GM19397 (cell line): ENCODE data around the gene LHPP.

Experiments
- ATAC-seq: cut with Tn5 transposase; IDR thresholded peaks from one replicate; pipeline ENCODE4 v1.9.1; 2021; ENCODE audit warnings: mild to moderate bottlenecking, moderate library complexity; ENCODE audit not compliant: unreplicated experiment

Gene LHPP

DNA sequence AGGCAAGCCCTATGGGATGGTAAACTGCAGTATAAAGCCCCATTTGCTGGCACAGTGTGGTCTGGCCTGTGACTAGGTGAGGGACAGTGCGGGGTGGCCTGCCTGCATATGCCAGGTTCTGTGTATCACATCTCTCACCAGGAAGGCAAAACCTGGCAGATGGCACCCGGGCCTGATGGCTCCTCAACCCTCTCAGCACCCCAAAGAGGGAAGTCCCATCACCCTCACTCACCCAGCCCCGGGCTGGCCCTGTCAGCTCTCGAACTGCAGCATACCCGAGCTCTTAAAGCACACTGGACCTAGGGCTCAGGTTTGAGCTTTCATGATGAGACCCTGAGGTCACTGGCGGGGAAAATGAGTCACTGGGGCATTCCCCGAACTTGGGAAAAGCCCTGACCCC, 130.5 kb downstream of the LHPP start:
- no peak for ATAC-seq

DNA sequence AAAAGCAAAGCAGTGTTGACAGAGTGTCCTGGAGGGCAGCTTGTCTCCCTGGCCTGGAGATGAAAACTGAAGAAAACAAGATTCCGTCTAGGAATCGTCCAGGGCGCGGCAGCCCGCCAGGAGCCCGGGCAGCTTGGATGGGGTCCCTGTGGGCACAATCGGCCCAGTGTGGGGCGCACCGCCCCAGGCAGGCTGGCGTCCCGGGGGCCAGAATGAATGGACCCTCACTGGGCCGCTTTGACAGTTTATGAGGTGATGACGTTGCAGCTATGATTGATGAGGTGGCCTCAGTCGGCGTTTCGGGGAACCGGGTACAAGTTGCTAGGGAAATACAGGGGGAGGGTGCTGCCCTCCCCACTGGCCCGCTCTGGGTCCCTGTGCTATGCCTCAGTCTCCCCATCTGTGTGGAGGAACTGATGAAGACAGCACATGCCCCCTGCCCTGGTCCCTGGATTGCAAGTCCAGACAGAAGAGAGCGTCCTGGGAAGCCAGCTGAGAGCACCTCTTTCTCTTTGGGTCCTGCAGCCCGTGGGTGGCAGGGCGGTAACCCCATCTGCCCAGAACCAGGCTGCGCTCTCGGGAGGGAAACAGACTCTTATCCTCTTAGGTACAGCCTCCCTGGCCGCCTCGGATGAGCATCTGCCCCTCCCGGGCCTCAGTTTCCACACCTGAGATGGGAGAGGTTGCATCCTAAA, 131.3 kb downstream of the LHPP start:
- ATAC-seq, result no peak

DNA sequence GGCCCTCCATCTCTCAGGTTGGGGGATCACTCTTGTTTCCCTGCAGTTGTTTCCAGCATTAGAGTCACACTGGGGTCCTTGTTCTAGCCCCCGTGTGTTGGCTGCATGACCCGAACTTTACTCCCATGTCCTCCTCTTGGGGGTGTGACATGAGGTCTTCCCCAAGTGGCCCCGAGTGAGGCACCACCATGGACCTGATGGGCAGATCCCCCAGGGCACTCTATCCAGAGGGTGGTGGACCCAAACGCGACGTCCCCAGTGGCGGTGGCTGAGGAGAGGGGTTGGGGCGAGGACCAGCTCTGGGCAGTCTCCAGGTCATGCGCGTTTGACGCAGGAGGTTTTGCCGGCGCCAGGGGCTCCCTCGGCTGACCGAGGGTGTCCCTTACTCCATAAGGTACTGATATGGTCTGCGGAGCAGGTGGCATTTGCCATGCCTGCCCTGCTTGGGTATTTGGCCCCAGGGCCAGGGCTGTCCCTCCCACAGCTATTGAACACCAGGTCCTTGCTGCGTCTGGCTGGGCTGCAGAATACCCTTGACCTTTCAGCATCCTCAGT, 131.9 kb downstream of the LHPP start:
- no peak for ATAC-seq

DNA sequence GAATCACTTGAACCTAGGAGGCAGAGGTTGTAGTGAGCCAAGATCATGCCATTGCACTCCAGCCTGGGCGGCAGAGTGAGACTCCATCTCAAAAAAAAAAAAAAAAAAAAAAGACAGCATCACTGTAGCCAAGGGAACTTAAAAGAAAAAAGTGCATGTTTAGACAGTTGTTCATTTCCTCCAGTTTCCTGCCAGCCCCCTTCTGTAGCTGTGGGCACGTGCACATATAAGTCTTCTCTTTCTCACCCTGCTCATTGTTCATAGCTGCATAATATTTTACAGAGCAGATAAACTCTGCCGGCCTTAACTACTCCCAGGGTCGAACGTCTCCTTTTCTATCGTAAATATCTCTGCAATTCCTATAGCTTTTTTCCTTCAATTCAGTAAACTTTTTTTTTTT, 132.6 kb downstream of the LHPP start:
- ATAC-seq, result no peak

DNA sequence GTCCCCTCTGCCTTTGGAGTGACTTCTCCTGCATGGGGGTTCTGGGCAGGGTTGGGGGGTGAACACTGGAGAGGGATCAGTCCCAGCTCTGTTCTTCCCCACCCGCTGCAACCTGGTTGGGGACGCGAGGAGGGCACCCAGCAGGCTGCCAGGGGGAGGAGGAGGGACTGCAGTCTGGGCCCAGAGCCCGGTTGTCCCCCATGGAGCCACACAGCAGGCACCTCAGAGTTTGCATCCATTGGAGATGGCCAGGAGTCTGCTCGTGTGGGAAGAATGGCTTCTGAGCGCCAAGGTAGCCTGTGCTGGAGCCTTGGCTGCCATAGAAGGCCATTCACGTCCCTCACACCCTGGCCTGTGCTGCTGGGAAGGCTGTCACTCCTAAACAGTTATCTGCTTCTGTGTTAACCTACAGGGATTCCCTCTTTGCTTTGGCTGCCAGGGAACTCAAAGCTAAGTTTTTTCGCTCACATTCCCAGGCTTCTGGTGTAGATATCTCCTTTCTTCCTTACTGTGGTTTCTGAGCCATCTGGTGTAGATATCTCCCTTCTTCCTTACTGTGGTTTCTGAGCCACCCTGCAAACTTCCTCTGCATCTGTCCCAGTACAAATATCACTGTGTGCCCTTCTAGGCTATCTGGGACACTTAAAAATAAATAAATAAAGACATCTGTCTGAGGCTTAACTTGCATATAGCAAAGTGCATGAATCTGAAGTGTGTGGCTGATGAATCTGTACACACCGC, 133.7 kb downstream of the LHPP start:
- ATAC-seq, result no peak

GRCh38 chr10:124596116-124596785, 134.6 kb downstream of the LHPP start:
- ATAC-seq, result no peak

GRCh38 chr10:124596962-124597845, 135.6 kb downstream of the LHPP start:
- ATAC-seq, result no peak

- ATAC-seq, result no peak
Measured at GRCh38 chr10:124597846-124598165, 136.2 kb downstream of the LHPP start.

GRCh38 chr10:124598196-124598595, 136.6 kb downstream of the LHPP start:
- ATAC-seq, result no peak

- ATAC-seq, result no peak
Measured at GRCh38 chr10:124598773-124599587, 137.4 kb downstream of the LHPP start.

- no peak for ATAC-seq
Measured at GRCh38 chr10:124599588-124600050, 138.0 kb downstream of the LHPP start.

DNA sequence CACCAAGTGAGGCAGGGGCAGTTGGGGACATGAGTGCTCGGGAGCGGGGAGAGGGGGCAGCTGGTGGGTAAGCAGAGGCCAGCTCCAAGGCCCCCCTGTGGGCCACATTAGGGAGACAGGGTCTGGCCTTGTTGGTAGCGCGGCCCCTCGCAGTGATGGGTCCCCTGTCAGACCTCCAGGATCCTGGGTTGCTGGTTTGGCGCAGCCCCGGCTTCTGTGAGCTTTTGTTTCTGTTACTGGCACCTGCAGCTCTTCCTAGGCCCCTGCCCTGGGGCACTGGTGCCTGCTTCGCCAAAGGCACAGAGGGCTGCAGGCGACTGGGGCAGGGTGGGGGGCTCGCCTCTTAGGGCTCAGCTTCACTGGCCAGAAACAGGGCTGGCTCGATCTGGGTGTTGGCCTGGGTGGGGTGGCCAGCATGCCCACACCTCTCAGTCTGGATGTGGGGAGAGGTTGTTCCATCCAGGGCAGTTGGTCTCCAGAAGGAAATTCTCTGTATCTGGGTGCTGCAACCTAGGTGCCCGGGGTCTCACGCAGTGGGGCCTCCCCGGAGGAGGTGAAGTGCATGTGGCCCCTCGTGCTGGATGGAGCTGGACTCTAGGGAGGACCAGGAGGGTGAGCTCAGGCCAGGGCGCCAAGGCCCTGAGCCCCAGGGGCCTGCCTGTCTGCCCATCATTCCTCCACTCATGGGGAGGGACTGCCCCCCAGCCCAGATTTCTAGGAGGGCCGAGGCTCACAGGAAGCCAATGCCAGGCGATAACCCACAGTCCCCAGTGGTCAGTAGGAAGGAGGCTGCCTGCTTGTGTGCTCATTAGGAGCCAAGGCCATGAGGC, 138.6 kb downstream of the LHPP start:
- ATAC-seq, result no peak

DNA sequence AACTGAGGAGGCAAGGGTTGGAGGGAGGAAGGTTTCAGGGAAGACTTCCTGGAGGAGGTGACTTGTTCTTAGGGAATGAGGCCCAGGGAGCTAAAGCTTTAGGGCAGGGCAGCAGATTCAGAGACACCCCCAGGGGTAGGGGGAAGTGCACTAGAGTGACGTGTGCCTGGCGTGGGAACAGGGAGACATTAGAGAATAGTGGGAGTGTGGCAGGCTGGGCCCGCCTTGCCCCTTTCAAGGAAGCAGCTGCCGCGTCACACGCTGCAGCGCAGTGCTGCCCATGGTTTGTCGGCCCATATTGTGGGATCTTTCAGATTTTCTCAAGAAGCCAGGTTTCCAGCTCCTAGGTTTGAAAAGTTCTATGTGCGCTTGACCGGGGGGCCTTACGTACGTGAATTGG, 139.4 kb downstream of the LHPP start:
- no peak for ATAC-seq

DNA sequence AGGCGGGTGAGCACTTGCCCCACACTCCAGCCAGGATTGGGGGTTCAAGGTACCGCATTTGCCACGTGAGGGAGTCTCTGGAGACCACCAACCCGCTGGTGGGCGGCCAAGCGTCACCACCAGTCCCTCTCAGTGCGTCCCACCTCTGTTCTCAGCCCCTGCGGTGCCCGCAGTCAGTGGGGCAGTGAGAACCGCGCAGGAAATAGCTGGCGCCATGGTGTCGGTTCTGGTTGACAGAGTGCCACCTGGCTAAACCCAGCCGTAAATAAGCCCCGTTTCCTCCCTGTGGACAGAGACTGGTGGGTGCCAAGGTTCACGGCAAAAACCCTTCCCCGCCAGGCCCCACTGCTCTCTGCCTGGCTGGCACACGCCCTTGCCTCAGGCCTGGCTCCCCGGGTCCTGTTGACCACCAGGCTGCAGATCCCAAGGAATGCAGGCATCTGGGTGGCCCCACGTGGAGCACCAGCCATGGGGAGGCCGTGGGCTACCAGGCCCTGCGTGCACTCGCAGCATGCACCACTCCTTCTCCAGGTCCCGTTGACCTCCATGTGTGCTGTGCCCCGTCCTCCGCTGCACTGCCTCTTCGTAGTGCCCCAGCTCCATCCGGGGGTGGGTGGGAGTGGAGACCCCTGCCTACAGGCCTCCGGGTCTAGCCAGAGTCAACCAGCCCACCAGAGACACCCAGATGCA, 140.0 kb downstream of the LHPP start:
- ATAC-seq, result no peak

DNA sequence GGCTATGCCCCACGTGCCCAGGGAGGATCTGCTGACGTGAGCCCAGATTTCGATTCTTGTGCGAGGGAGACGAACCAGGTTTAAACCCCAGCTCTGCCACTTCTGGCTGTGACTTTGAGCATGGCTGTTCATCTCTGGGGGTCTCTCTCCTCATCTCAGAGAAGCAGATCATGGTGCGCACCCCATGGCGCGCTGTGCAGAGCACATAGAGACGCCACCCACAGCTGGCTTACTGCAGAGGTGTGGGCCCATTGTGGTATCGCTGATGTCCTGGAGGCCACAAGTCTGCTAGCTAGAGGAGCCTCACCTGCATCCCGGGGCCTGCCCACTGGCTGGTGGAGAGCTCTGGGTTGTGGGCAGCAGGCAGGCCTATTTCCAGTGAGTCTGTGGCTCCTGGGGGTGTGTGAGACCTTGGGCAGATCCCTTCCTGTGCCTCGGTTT, 140.5 kb downstream of the LHPP start:
- ATAC-seq, result no peak

- ATAC-seq, result no peak
Measured at GRCh38 chr10:124602646-124603365, 141.2 kb downstream of the LHPP start.

DNA sequence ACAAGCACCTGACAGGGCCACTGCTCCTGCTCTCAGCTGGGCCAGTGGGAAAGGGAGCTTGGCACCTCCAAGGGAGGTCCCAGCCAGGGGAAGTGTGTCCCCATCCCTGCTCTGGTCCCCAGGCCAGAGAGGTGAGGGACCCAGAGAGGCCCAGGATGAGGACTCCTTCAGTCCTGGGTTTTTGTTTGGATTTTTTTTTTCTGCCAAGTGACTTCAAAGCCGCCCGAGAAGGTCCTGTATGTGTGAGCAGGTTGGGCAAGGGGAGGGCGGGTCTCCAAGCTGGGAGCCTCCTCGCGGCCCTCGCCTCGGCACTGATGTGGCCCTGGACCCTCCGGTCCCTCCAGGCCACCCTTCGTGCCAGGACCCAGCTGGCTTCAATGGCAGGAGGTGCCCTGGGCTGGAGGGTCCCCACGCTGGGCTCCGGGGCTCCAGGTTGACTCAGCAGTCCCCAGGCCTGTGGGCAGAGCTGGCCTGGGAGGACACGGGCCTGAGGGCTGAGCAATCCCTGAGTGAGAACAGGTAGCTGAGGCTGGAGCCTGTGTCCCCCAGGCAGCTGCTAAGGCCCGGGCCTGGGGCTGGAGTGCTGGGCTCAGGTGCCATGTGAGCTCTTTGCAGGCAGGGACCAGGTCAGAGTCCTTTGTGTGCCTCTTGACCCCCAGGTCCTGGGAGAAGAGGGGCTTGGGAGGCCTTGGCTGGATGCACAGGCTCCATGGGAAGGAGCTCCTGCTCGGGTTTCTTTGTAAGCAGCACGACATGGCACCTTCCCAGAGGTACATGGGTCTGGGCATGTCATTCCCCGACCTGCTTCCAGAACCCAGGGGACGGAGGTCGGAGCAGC, 142.0 kb downstream of the LHPP start:
- no peak for ATAC-seq
